Left lung (tissue), 10 donors: Measurements from ENCODE around the gene ALDH7A1. TPM values are rescaled to one million over a fixed set of nuclear protein-coding genes. Genes with fewer than 3 reads are reported as not detected.

Source experiments
- ATAC-seq: fragments of 200-7000 bp; cut with Tn5 transposase; one replicate; pipeline ENCODE4 v1.9.1; 2020; ENCODE audit warnings: moderate library complexity
- DNase-seq, 4 donors: peaks; one replicate each; pipeline ENCODE4 v3.0.0-alpha.2; 2013 to 2020
- H3K27ac ChIP-seq, 2 donors: fragments of 200-600 bp; sonication (generic) in 1 of 2; one replicate each; pipeline versions ENCODE4 v1.5.0 to v1.8.0; 2020 to 2021
- H3K27me3 ChIP-seq, 2 donors: fragments of 200-600 bp; sonication (generic) in 1 of 2; one replicate each; pipeline versions ENCODE4 v1.5.0 to v1.8.0; 2020 to 2021
- H3K36me3 ChIP-seq, 2 donors: fragments of 200-600 bp; sonication (generic) in 1 of 2; one replicate each; pipeline versions ENCODE4 v1.5.0 to v1.8.0; 2020 to 2021
- H3K4me1 ChIP-seq, 2 donors: fragments of 200-600 bp; one replicate each; pipeline ENCODE4 v1.8.0; 2021
- H3K4me3 ChIP-seq, 2 donors: fragments of 200-600 bp; sonication (generic) in 1 of 2; one replicate each; pipeline versions ENCODE4 v1.5.0 to v1.8.0; 2020 to 2021; ENCODE audit warnings: mild to moderate bottlenecking in 1 of 2
- H3K9me3 ChIP-seq, 2 donors: fragments of 200-600 bp; sonication (generic) in 1 of 2; one replicate each; pipeline versions ENCODE4 v1.5.0 to v1.8.0; 2020 to 2021
- CTCF ChIP-seq, 2 donors: fragments of 200-600 bp; sonication (generic) in 1 of 2; IDR thresholded peaks; one replicate each; pipeline versions ENCODE4 v1.5.0 to v1.8.0; 2021; ENCODE audit warnings: antibody characterized with exemption in 2 of 2
- intact Hi-C, 2 donors: fragments of 100-400 bp; cut with DNase I; formaldehyde crosslinking; loops; one replicate each; pipeline versions ENCODE4 v1.11.2 to v1.14.2; 2022
- polyA plus RNA-seq, 6 donors: library from polyadenylated mRNA; unstranded; fragments of 120-200 nt; gene quantifications; one replicate each; pipeline ENCODE4 v1.2.1, GENCODE V29; 2013; ENCODE audit not compliant: insufficient read length in 6 of 6
- total RNA-seq, 2 donors: library from RNA; stranded (reverse); fragmentation: NEBNext Ultra II Directional; extraction: Animal tissue kit (Norgen Biotek cat#: 25700); gene quantifications; one replicate each; pipeline ENCODE4 v1.2.1, GENCODE V29; 2021
- donor health status: DM: no; HTN: yes; CAD: no.
- donor health status: DM: no; HTN: no; CAD: no.

The ALDH7A1 gene
- total and polyA plus RNA-seq, 8 donors: 34.2 to 137 (median 122) TPM

GRCh38 chr5:126635585-126635984 lies 40.6 kb upstream of the ALDH7A1 start:
- Histone ChIP-seq H3K27me3 (no peaks in the 10 kb centered on the region), H3K4me1 (no peaks in the 10 kb centered on the region), H3K27ac (no peak overlapping the region), H3K36me3 (no peaks in the 10 kb centered on the region), H3K4me3 (no peak overlapping the region), H3K9me3 (no peaks in the 10 kb centered on the region)
- intact Hi-C loops: no loop called here
- DNase-seq (no peak), ATAC-seq (no peak)
- TF ChIP-seq CTCF (IDR thresholded peaks at IDR 0.05): no peak

- Histone ChIP-seq H3K4me3 (no peak overlapping the region), H3K4me1 (no peaks in the 10 kb centered on the region), H3K27me3 (no peaks in the 10 kb centered on the region), H3K36me3 (no peaks in the 10 kb centered on the region), H3K27ac (no peak overlapping the region), H3K9me3 (no peaks in the 10 kb centered on the region)
- intact Hi-C loops: no loop called here
- DNase-seq: no peak
- no peak for ATAC-seq
- TF ChIP-seq CTCF (IDR thresholded peaks at IDR 0.05): no peak
Measured at GRCh38 chr5:126633552-126633951, 38.5 kb upstream of the ALDH7A1 start.

GRCh38 chr5:126631920-126632319 lies 36.9 kb upstream of the ALDH7A1 start:
- no peak for TF ChIP-seq CTCF (IDR thresholded peaks at IDR 0.05)
- intact Hi-C loops: no loop called here
- Histone ChIP-seq H3K27me3 (no peaks in the 10 kb centered on the region), H3K4me1 (no peaks in the 10 kb centered on the region), H3K36me3 (peaks cover 0 to 11% of the 10 kb centered on the region in 2 donors), H3K27ac (no peak overlapping the region), H3K4me3 (no peak overlapping the region), H3K9me3 (no peaks in the 10 kb centered on the region)
- DNase-seq (no peak), ATAC-seq (no peak)

- Histone ChIP-seq H3K4me1 (peaks cover 0 to 10% of the 10 kb centered on the region in 2 donors), H3K9me3 (no peaks in the 10 kb centered on the region), H3K27ac (no peak overlapping the region), H3K36me3 (peaks cover 0 to 38% of the 10 kb centered on the region in 2 donors), H3K27me3 (no peaks in the 10 kb centered on the region), H3K4me3 (no peak overlapping the region)
- DNase-seq (no peak), ATAC-seq (no peak)
- TF ChIP-seq CTCF (IDR thresholded peaks at IDR 0.05): no peak
- intact Hi-C loops: no loop called here
Measured at GRCh38 chr5:126628102-126628501, 33.1 kb upstream of the ALDH7A1 start.

GRCh38 chr5:126624534-126624933 lies 29.5 kb upstream of the ALDH7A1 start:
- DNase-seq: no peak
- intact Hi-C loops: no loop called here

More at GRCh38 chr5:126624534-126624933, 29.5 kb upstream of the ALDH7A1 start:
- Histone ChIP-seq H3K4me3 (no peak overlapping the region), H3K4me1 (peaks cover 0 to 10% of the 10 kb centered on the region in 2 donors), H3K27me3 (no peaks in the 10 kb centered on the region), H3K9me3 (no peaks in the 10 kb centered on the region), H3K27ac (peak overlapping the region in 1 of 2 donors; percentile 9), H3K36me3 (peaks cover 0 to 65% of the 10 kb centered on the region in 2 donors)
- ATAC-seq: no peak
- TF ChIP-seq CTCF (IDR thresholded peaks at IDR 0.05): no peak
